AG04449 (cell line): Measurements from ENCODE around the gene CTNNBL1.
"Not testable (repeated sequence)": the region's sequence is repeated elsewhere in the genome, so short reads cannot be mapped to it uniquely, and the experiment has no call there.

ENCODE experiments used
- CTCF ChIA-PET: fragments of 350-600 bp; formaldehyde crosslinking; extraction: SDS; loops from one replicate; lab custom pipeline; 2021; ENCODE audit warnings: antibody characterized with exemption; lab: Yijun Ruan, JAX
- POLR2A ChIA-PET: fragments of 400-600, 350-600 bp; formaldehyde crosslinking; extraction: SDS; loops from one replicate; lab custom pipeline; 2020; ENCODE audit warnings: antibody characterized with exemption, inconsistent platforms; lab: Yijun Ruan, JAX
- DNase-seq: peaks from one replicate; pipeline ENCODE4 v3.0.0-alpha.2; 2010; ENCODE audit warnings: low read depth, low spot score
- H3K4me3 ChIP-seq: 2 replicates; pipeline ENCODE4 v1.5.1; 2011; ENCODE audit warnings: low read depth, mild to moderate bottlenecking, control low read depth, low read length
- CTCF ChIP-seq: IDR thresholded peaks from one replicate; pipeline ENCODE4 v1.5.1; 2011; ENCODE audit warnings: mild to moderate bottlenecking, moderate library complexity, low read length, control low read depth, inconsistent platforms; ENCODE audit not compliant: insufficient read depth; ENCODE audit errors: missing control alignments

CTNNBL1 gene

DNA sequence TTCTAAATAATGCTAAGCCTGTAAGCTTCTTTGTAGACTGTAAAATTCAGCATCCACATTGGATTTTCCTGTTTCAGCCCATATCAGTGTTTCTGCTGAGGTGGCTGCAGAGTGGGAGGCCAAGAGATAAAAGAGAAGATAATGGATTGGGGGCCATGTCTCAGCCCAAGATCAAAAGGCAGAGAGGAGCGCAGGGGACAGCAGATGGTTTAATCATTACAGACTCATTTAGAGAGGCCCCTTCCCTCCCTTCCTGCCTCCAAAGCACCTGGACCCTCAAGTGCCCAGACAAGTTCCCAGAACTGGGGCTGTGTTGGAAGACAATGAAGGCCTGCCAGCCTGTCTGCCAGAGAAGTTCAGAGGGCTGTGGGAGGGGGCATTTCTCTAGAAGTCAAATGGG, 20.4 kb upstream of the CTNNBL1 start:
- ChIA-PET CTCF (interaction anchor here (1.2 kb wide), 1 partner anchor 547 kb away, joined by 3 read pairs; no protein-coding TSS in a partner anchor), POLR2A (no interaction called here)
- TF ChIP-seq CTCF: no peak
- no peak for DNase-seq
- H3K4me3 ChIP-seq: no peak overlapping the region

DNA sequence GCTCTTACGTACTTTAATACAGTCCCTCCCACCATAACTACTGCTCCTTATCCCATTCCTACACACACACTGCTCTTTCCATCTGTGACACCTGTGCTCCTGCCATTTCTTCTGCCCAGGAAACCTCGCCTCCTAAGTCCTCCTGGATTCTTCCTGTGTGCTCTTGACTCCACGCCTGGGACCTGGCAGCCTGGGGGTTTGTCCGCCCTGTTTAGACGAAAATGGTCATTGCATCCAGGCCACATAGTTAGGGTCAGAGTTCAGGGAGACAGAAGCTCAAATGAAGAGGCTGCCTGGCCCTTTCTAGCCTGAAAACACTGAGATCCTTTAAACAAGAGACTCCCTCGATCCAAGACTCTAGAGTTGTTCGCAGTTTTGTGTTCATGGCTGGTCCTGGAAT, 17.4 kb upstream of the CTNNBL1 start:
- TF ChIP-seq CTCF: no peak
- CTCF ChIA-PET: interaction anchor here (1.1 kb wide), 1 partner anchor 15 kb away, joined by 3 read pairs; no protein-coding TSS in a partner anchor
- H3K4me3 ChIP-seq: no peak overlapping the region
- POLR2A ChIA-PET: no interaction called here
- no peak for DNase-seq

GRCh38 chr20:37677969-37678861, 15.6 kb upstream of the CTNNBL1 start:
- no peak for TF ChIP-seq CTCF
- DNase-seq: no peak
- CTCF ChIA-PET: no interaction called here
- POLR2A ChIA-PET: no interaction called here
- no peak overlapping the region for H3K4me3 ChIP-seq

GRCh38 chr20:37679751-37680150, 14.1 kb upstream of the CTNNBL1 start:
- CTCF ChIA-PET, H3K4me3 ChIP-seq, POLR2A ChIA-PET, DNase-seq: not testable (repeated sequence)

GRCh38 chr20:37680420-37680819, 13.4 kb upstream of the CTNNBL1 start:
- ChIA-PET POLR2A (no interaction called here), CTCF (no interaction called here)
- no peak overlapping the region for H3K4me3 ChIP-seq
- no peak for TF ChIP-seq CTCF
- no peak for DNase-seq

DNA sequence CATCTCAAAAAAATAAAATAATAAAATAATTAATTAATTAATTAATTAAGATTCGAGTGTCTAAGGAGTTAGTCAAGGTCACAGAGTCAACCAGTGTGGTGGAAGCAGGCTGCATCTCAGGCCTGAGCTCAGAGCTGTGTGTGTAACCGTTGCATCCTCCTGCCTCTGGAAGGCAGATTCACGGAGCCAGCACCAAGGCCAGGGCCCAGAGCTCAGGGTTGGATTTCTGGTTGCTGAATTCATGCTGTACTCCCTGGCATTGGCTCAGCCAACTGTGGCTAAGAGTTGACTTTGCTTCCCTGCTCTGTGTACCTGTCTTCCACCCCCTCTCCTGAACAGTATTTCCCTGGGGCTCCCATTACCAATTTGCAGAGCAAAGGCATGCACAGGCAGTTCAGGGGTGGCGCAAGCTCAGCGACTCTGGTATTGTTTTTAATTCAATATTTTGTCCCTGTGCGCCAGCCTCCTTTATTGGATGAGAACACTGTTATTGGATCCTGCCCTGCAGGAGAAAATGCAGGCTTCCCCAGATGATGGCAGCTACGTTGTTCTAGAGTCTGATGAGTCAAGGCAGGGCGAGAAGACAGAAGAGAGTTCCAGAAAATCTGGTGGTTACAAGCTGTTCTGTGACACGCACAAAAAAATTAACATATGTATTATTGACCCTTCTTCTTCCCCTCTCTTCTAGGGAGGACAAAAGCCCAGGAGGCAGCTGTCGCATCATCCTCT, 12.3 kb upstream of the CTNNBL1 start:
- POLR2A ChIA-PET: no interaction called here
- CTCF ChIA-PET: no interaction called here
- DNase-seq: no peak

GRCh38 chr20:37683146-37683545, 10.7 kb upstream of the CTNNBL1 start:
- CTCF ChIA-PET, DNase-seq: not testable (repeated sequence)

More for the DNA sequence above, 12.3 kb upstream of the CTNNBL1 start:
- no peak overlapping the region for H3K4me3 ChIP-seq
- no peak for TF ChIP-seq CTCF

More at GRCh38 chr20:37683146-37683545, 10.7 kb upstream of the CTNNBL1 start:
- H3K4me3 ChIP-seq, POLR2A ChIA-PET: not testable (repeated sequence)
